HCT116 (cell line): ENCODE measurements around the gene NCCRP1. TPM values are rescaled to one million over a fixed set of nuclear protein-coding genes. Genes with fewer than 3 reads are reported as not detected.

ENCODE experiments used
- ATAC-seq: fragments of 200-7000 bp; cut with Tn5 transposase; 2 replicates; pipeline ENCODE4 v1.9.1; 2020; ENCODE audit warnings: mild to moderate bottlenecking, moderate library complexity
- BruUV-seq: library from RNA; stranded (reverse); fragments of 400-500 nt; replicated peaks from 2 replicates; lab custom pipeline; 2021; lab: Mats Ljungman, UMichigan
- CTCF ChIA-PET: fragments of 300-600 bp; sonication (Branson Sonifier 250); formaldehyde crosslinking; loops from one replicate; lab custom pipeline; 2021; ENCODE audit warnings: antibody characterized with exemption; lab: Charles Lee
- POLR2A ChIA-PET: fragments of 300-600, 350-600 bp; sonication (Branson Sonifier 250); formaldehyde crosslinking; loops from one replicate; lab custom pipeline; 2021; ENCODE audit warnings: antibody characterized with exemption; lab: Charles Lee
- RAD21 ChIA-PET, 2 experiments: fragments of 300-600 bp; sonication (Branson Sonifier 250); formaldehyde crosslinking; loops; one replicate each; lab custom pipeline; 2023; ENCODE audit warnings: low total read pairs in 2 of 2; ENCODE audit not compliant: uncharacterized antibody in 2 of 2, unreplicated experiment in 2 of 2, low non-redundant PET in 1 of 2; lab: Charles Lee
- DNase-seq: peaks from one replicate; pipeline ENCODE4 v3.0.0-alpha.2; 2010; ENCODE audit warnings: low read depth, low spot score
- H2AFZ ChIP-seq: fragments of 200-600 bp; shearing (Covaris generic), sonication (generic); 2 replicates; pipeline ENCODE4 v1.6.1; 2017; ENCODE audit warnings: low read depth, mixed run types, mixed read lengths, antibody characterized with exemption, low read length; ENCODE audit not compliant: poor library complexity, severe bottlenecking
- H3K27ac ChIP-seq: 2 replicates; pipeline ENCODE4 v1.5.1; 2012; ENCODE audit warnings: low read depth, low read length
- H3K27me3 ChIP-seq: fragments of 200-600 bp; sonication (generic); 2 replicates; pipeline ENCODE4 v1.6.1; 2016; ENCODE audit warnings: mixed run types, low read length, mixed read lengths; ENCODE audit not compliant: insufficient read depth
- H3K36me3 ChIP-seq, 2 experiments: fragments of 200-500 bp in 1 of 2; fragments of 200-600 bp in 1 of 2; sonication (Bioruptor generic) in 1 of 2; sonication (generic) in 1 of 2; 2 replicates each; pipeline versions ENCODE4 v1.5.1 to v1.6.1; 2014 to 2016; ENCODE audit warnings: low read length in 2 of 2, inconsistent platforms in 1 of 2, mixed read lengths in 1 of 2, mixed run types in 1 of 2; ENCODE audit not compliant: insufficient read depth in 2 of 2, control insufficient read depth in 1 of 2
- H3K4me1 ChIP-seq, 2 experiments: fragments of 200-600 bp in 1 of 2; sonication (generic) in 1 of 2; 2 replicates each; pipeline versions ENCODE4 v1.5.1 to v1.6.1; 2012 to 2017; ENCODE audit warnings: low read length in 2 of 2, inconsistent platforms in 1 of 2, mild to moderate bottlenecking in 1 of 2, mixed read lengths in 1 of 2, mixed run types in 1 of 2, moderate library complexity in 1 of 2; ENCODE audit not compliant: insufficient read depth in 2 of 2, control insufficient read depth in 1 of 2
- H3K4me2 ChIP-seq: fragments of 200-600 bp; sonication (generic); 2 replicates; pipeline ENCODE4 v1.6.1; 2017; ENCODE audit warnings: mixed run types, low read length, mixed read lengths
- H3K4me3 ChIP-seq, 2 experiments: fragments of 200-600 bp in 1 of 2; sonication (generic) in 1 of 2; replicated peaks in 1 of 2; 2 replicates each; pipeline ENCODE4 v1.5.1; 2011 to 2016; ENCODE audit warnings: low read length in 2 of 2, control low read depth in 1 of 2, low read depth in 1 of 2, mild to moderate bottlenecking in 1 of 2, mixed read lengths in 1 of 2, mixed run types in 1 of 2
- H3K79me2 ChIP-seq: fragments of 200-600 bp; sonication (generic); 2 replicates; pipeline ENCODE4 v1.6.1; 2017; ENCODE audit warnings: mild to moderate bottlenecking, mixed run types, low read length, moderate library complexity, mixed read lengths; ENCODE audit not compliant: insufficient read depth
- H3K9ac ChIP-seq: fragments of 200-600 bp; sonication (generic); 2 replicates; pipeline ENCODE4 v1.6.1; 2016; ENCODE audit warnings: low read length, mixed read lengths
- H3K9me2 ChIP-seq: fragments of 200-600 bp; sonication (generic), shearing (Covaris generic); 2 replicates; pipeline ENCODE4 v1.6.1; 2017; ENCODE audit warnings: mixed run types, mild to moderate bottlenecking, moderate library complexity; ENCODE audit not compliant: insufficient read depth
- H3K9me3 ChIP-seq, 2 experiments: fragments of 200-500 bp in 1 of 2; fragments of 200-600 bp in 1 of 2; sonication (Bioruptor generic) in 1 of 2; sonication (generic) in 1 of 2; 2 replicates each; pipeline ENCODE4 v1.6.1; 2014 to 2017; ENCODE audit warnings: low read length in 2 of 2, mixed read lengths in 2 of 2, inconsistent platforms in 1 of 2, low read depth in 1 of 2, mild to moderate bottlenecking in 1 of 2, mixed run types in 1 of 2, moderate library complexity in 1 of 2; ENCODE audit not compliant: control insufficient read depth in 1 of 2, insufficient read depth in 1 of 2
- H4K20me1 ChIP-seq: fragments of 200-600 bp; sonication (generic), shearing (Covaris generic); 2 replicates; pipeline ENCODE4 v1.6.1; 2017; ENCODE audit warnings: mixed run types, mild to moderate bottlenecking, moderate library complexity; ENCODE audit not compliant: insufficient read depth
- CEBPB ChIP-seq: IDR thresholded peaks from 2 replicates; pipeline ENCODE4 v1.6.1; 2012; ENCODE audit warnings: low read depth
- ELF1 ChIP-seq: IDR thresholded peaks from 2 replicates; pipeline ENCODE4 v1.6.1; 2012; ENCODE audit warnings: low read depth, borderline replicate concordance
- EZH2 ChIP-seq: fragments of 200-600 bp; sonication (generic); IDR thresholded peaks from 2 replicates; pipeline ENCODE4 v1.6.1; 2017; ENCODE audit warnings: antibody characterized with exemption, mixed run types
- FOSL1 ChIP-seq: IDR thresholded peaks from 2 replicates; pipeline ENCODE4 v1.6.1; 2012; ENCODE audit warnings: low read depth
- POLR2AphosphoS5 ChIP-seq: IDR thresholded peaks from 2 replicates; pipeline ENCODE4 v1.6.1; 2011; ENCODE audit warnings: mild to moderate bottlenecking, low read depth, low read length, moderate library complexity
- REST ChIP-seq: IDR thresholded peaks from 2 replicates; pipeline ENCODE4 v1.6.1; 2012; ENCODE audit warnings: low read depth
- SIN3A ChIP-seq: IDR thresholded peaks from 2 replicates; pipeline ENCODE4 v1.6.1; 2012; ENCODE audit warnings: low read depth
- SP1 ChIP-seq: IDR thresholded peaks from 2 replicates; pipeline ENCODE4 v1.6.1; 2012; ENCODE audit warnings: low read depth
- SRF ChIP-seq: IDR thresholded peaks from 2 replicates; pipeline ENCODE4 v1.6.1; 2012; ENCODE audit warnings: low read depth
- YY1 ChIP-seq: IDR thresholded peaks from 2 replicates; pipeline ENCODE4 v1.6.1; 2011; ENCODE audit warnings: low read length, low read depth, moderate library complexity, mild to moderate bottlenecking; ENCODE audit not compliant: insufficient replicate concordance; ENCODE audit errors: extremely low read depth
- ZBTB33 ChIP-seq: IDR thresholded peaks from 2 replicates; pipeline ENCODE4 v1.6.1; 2011; ENCODE audit warnings: mild to moderate bottlenecking, low read length, moderate library complexity; ENCODE audit not compliant: insufficient replicate concordance; ENCODE audit errors: extremely low read depth
- intact Hi-C: fragments of 100-400 bp; cut with micrococcal nuclease; formaldehyde crosslinking; loops from 2 replicates; pipeline ENCODE4 v1.10.0; 2022
- total RNA-seq: library from RNA; stranded (reverse); gene quantifications from one replicate; pipeline ENCODE4 v1.2.1, GENCODE V29; 2021; ENCODE audit not compliant: unreplicated experiment
- TF ChIP-seq, protein P1 (sequence below), 3 experiments: fragments of 200-600 bp in 1 of 3; sonication (generic) in 1 of 3; IDR thresholded peaks in 2 of 3; conservative IDR thresholded peaks in 1 of 3; 2 replicates each; pipeline ENCODE4 v1.5.1; 2012 to 2017; ENCODE audit warnings: low read depth in 2 of 3, low read length in 2 of 3, antibody characterized with exemption in 1 of 3, borderline replicate concordance in 1 of 3, control low read depth in 1 of 3, mild to moderate bottlenecking in 1 of 3, mixed read lengths in 1 of 3, mixed run types in 1 of 3, moderate library complexity in 1 of 3; ENCODE audit not compliant: insufficient read depth in 1 of 3

The NCCRP1 gene
- total RNA-seq, 1 experiment from 2014 or later, result 0.12 TPM

DNA sequence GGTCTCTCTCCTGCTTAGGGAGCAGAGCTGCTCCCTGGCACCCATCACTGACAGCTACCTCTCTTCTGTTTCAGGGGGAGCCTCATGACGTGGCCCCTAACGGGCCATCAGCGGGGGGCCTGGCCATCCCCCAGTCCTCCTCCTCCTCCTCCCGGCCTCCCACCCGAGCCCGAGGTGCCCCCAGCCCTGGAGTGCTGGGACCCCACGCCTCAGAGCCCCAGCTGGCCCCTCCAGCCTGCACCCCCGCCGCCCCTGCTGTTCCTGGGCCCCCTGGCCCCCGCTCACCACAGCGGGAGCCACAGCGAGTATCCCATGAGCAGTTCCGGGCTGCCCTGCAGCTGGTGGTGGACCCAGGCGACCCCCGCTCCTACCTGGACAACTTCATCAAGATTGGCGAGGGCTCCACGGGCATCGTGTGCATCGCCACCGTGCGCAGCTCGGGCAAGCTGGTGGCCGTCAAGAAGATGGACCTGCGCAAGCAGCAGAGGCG is 23.2 kb upstream of the NCCRP1 start (continued):
- TF ChIP-seq REST (no peak), EZH2 (no peak)
- TF ChIP-seq, protein P1, sequence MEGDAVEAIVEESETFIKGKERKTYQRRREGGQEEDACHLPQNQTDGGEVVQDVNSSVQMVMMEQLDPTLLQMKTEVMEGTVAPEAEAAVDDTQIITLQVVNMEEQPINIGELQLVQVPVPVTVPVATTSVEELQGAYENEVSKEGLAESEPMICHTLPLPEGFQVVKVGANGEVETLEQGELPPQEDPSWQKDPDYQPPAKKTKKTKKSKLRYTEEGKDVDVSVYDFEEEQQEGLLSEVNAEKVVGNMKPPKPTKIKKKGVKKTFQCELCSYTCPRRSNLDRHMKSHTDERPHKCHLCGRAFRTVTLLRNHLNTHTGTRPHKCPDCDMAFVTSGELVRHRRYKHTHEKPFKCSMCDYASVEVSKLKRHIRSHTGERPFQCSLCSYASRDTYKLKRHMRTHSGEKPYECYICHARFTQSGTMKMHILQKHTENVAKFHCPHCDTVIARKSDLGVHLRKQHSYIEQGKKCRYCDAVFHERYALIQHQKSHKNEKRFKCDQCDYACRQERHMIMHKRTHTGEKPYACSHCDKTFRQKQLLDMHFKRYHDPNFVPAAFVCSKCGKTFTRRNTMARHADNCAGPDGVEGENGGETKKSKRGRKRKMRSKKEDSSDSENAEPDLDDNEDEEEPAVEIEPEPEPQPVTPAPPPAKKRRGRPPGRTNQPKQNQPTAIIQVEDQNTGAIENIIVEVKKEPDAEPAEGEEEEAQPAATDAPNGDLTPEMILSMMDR (IDR thresholded peaks at IDR 0.05 in 2 of 3, conservative IDR thresholded peaks at IDR 0.05 in 1 of 3; ENCODE audit: borderline replicate concordance in 1 of 3, insufficient read depth in 1 of 3, low read depth in 2 of 3, low read length in 2 of 3), result no peak

- ChIA-PET POLR2A (no interaction called here), CTCF (no interaction called here), RAD21 (no interaction called here)
- ATAC-seq (no peak), DNase-seq (no peak)
- no peaks in the 10 kb centered on the region for H3K9me2 ChIP-seq
- no peaks in the 10 kb centered on the region for H4K20me1 ChIP-seq
- no peak overlapping the region for H3K4me3 ChIP-seq
- no peak overlapping the region for H3K4me2 ChIP-seq
- H3K9me3 ChIP-seq, result no peaks in the 10 kb centered on the region
- H3K9ac ChIP-seq, result no peak overlapping the region
- H3K79me2 ChIP-seq, result no peaks in the 10 kb centered on the region
- peaks cover 5% of the 10 kb centered on the region in 2 experiments; a peak in 2 of 4 replicates for H3K36me3 ChIP-seq
- H3K27me3 ChIP-seq, result no peaks in the 10 kb centered on the region
- H3K27ac ChIP-seq, result no peak overlapping the region
- no peak overlapping the region for H2AFZ ChIP-seq
- intact Hi-C loops, result no loop called here
- H3K4me1 ChIP-seq, result no peaks in the 10 kb centered on the region
- BruUV-seq, result no TSS peak
- TF ChIP-seq YY1 (no peak), ZBTB33 (no peak), CEBPB (no peak), ELF1 (no peak), SIN3A (no peak), REST (no peak), FOSL1 (no peak), SRF (no peak), EZH2 (no peak), POLR2AphosphoS5 (no peak), SP1 (no peak)
Observed at GRCh38 chr19:39174142-39174541, 22.6 kb upstream of the NCCRP1 start.
